Ecto neural progenitor cell (in vitro differentiated cells): ENCODE data around the gene ELOVL3.
"Not testable (repeated sequence)": the region's sequence is repeated elsewhere in the genome, so short reads cannot be mapped to it uniquely, and the experiment has no call there.

Experiments
- DNase-seq: peaks from one replicate; pipeline ENCODE4 v3.0.0-alpha.2; 2018; ENCODE audit warnings: low spot score

Gene ELOVL3

GRCh38 chr10:102227050-102227449 lies 951 bp downstream of the ELOVL3 start:
- no peak for DNase-seq

- DNase-seq: peak; percentile 90
Observed at GRCh38 chr10:102229810-102230263, 3.7 kb downstream of the ELOVL3 start.

- DNase-seq: peak; percentile 89
Observed at GRCh38 chr10:102230264-102230860, 4.3 kb downstream of the ELOVL3 start.

GRCh38 chr10:102230861-102231356 lies 4.8 kb downstream of the ELOVL3 start:
- peak; percentile 83 for DNase-seq

- DNase-seq: peak; percentile 79
Observed at GRCh38 chr10:102231357-102232318, 5.5 kb downstream of the ELOVL3 start.

- DNase-seq: no peak
Observed at GRCh38 chr10:102233997-102234396, 7.9 kb downstream of the ELOVL3 start.

- no peak for DNase-seq
Observed at GRCh38 chr10:102234888-102235597, 8.9 kb downstream of the ELOVL3 start.

GRCh38 chr10:102235598-102235920 lies 9.5 kb downstream of the ELOVL3 start:
- no peak for DNase-seq

GRCh38 chr10:102236006-102236405 lies 9.9 kb downstream of the ELOVL3 start:
- no peak for DNase-seq

GRCh38 chr10:102237711-102238252 lies 11.7 kb downstream of the ELOVL3 start:
- DNase-seq: no peak

GRCh38 chr10:102240467-102241031 lies 14.4 kb downstream of the ELOVL3 start:
- peak; percentile 64 for DNase-seq

- no peak for DNase-seq
Observed at GRCh38 chr10:102241032-102241443, 14.9 kb downstream of the ELOVL3 start.

- DNase-seq: peak; percentile 97
Observed at GRCh38 chr10:102241444-102242117, 15.5 kb downstream of the ELOVL3 start, which contains the start of gene PITX3. PITX3 (minus strand) TSS chr10:102241512; CDS start chr10:102232080, 9,432 bp downstream.

GRCh38 chr10:102242118-102242485 lies 16.0 kb downstream of the ELOVL3 start:
- DNase-seq: no peak

GRCh38 chr10:102243309-102243708 lies 17.2 kb downstream of the ELOVL3 start:
- DNase-seq: no peak

GRCh38 chr10:102245082-102245931 lies 19.2 kb downstream of the ELOVL3 start, which contains the start of gene GBF1:
GBF1 (plus strand) TSS chr10:102245532; CDS start chr10:102258939, 13,407 bp downstream.
- DNase-seq: peak; percentile 95

GRCh38 chr10:102245932-102246251 lies 19.8 kb downstream of the ELOVL3 start:
- DNase-seq: no peak

- no peak for DNase-seq
Observed at GRCh38 chr10:102246261-102246660, 20.2 kb downstream of the ELOVL3 start.

GRCh38 chr10:102247734-102248133 lies 21.6 kb downstream of the ELOVL3 start:
- DNase-seq: no peak

GRCh38 chr10:102252508-102252907 lies 26.4 kb downstream of the ELOVL3 start:
- not testable (repeated sequence) for DNase-seq
